K562 (cell line): ENCODE results near the gene FBLIM1. TPM values are rescaled to one million over a fixed set of nuclear protein-coding genes. Genes with fewer than 3 reads are reported as not detected.

Experiments used
- ATAC-seq: fragments of 200-7000 bp; cut with Tn5 transposase; 3 replicates; pipeline ENCODE4 v1.9.1; 2020; ENCODE audit warnings: moderate library complexity
- BruUV-seq: library from RNA; stranded (reverse); fragments of 400-500 nt; replicated peaks from 2 replicates; lab custom pipeline; 2021; lab: Mats Ljungman, UMichigan
- CTCF ChIA-PET: fragments of 300-600 bp; formaldehyde crosslinking; extraction: SDS; loops from one replicate; lab custom pipeline; 2021; ENCODE audit warnings: low intra/inter-chr PET ratio; lab: Yijun Ruan, JAX
- POLR2A ChIA-PET: fragments of 300-600, 350-650 bp; sonication (Branson Sonifier 250); formaldehyde crosslinking; extraction: SDS; loops from one replicate; lab custom pipeline; 2021; ENCODE audit warnings: antibody characterized with exemption, inconsistent platforms; lab: Yijun Ruan, JAX
- DNase-seq, 4 experiments: peaks; one replicate each; pipeline versions ENCODE4 v3.0.0 to v3.0.0-alpha.2; 2011 to 2018; ENCODE audit warnings: low spot score in 3 of 4, mixed read lengths in 3 of 4; ENCODE audit errors: extremely low read depth in 1 of 4
- FAIRE-seq: peaks from 2 replicates; lab custom pipeline; 2011; peaks lifted over from hg19 to GRCh38; lab: Jason Lieb, UNC
- H2AFZ ChIP-seq: 2 replicates; pipeline ENCODE4 v1.6.0; 2011; ENCODE audit warnings: low read depth, low read length, control low read depth, inconsistent platforms
- H3K27ac ChIP-seq: fragments of 200-600 bp; 3 replicates; pipeline ENCODE4 v1.8.0; 2011; ENCODE audit warnings: low read depth, mild to moderate bottlenecking, control low read depth, inconsistent platforms, low read length, moderate library complexity, mixed read lengths; ENCODE audit errors: extremely low read depth
- H3K27me3 ChIP-seq, 2 experiments: fragments of 300-600 bp in 1 of 2; 2 replicates in 1 of 2; 3 replicates in 1 of 2; pipeline versions ENCODE4 v1.6.0 to v1.8.0; 2011; ENCODE audit warnings: inconsistent platforms in 2 of 2, low read length in 2 of 2, mild to moderate bottlenecking in 1 of 2, mixed read lengths in 1 of 2, moderate library complexity in 1 of 2; ENCODE audit not compliant: control insufficient read depth in 2 of 2, insufficient read depth in 2 of 2
- H3K36me3 ChIP-seq: fragments of 300-600 bp; 3 replicates; pipeline ENCODE4 v1.8.0; 2011; ENCODE audit warnings: mild to moderate bottlenecking, low read length, inconsistent platforms; ENCODE audit not compliant: control insufficient read depth, insufficient read depth
- H3K4me1 ChIP-seq, 2 experiments: fragments of 200-600 bp in 1 of 2; replicated peaks in 1 of 2; 2 replicates in 1 of 2; 3 replicates in 1 of 2; pipeline versions ENCODE4 v1.5.1 to v1.8.0; 2011; ENCODE audit warnings: inconsistent platforms in 2 of 2, low read length in 2 of 2, mild to moderate bottlenecking in 1 of 2, mixed read lengths in 1 of 2, moderate library complexity in 1 of 2; ENCODE audit not compliant: control insufficient read depth in 2 of 2, insufficient read depth in 2 of 2
- H3K4me2 ChIP-seq: 2 replicates; pipeline ENCODE4 v1.6.1; 2011; ENCODE audit warnings: low read length, control low read depth, inconsistent platforms, mixed read lengths; ENCODE audit not compliant: insufficient read depth
- H3K4me3 ChIP-seq: fragments of 200-600 bp; sonication (generic), shearing (Covaris generic); 2 replicates; pipeline ENCODE4 v1.5.1; 2016; ENCODE audit warnings: control low read depth, inconsistent platforms
- H3K79me2 ChIP-seq: fragments of 200-600 bp; 3 replicates; pipeline ENCODE4 v1.8.0; 2011; ENCODE audit warnings: low read length, inconsistent platforms; ENCODE audit not compliant: control insufficient read depth, insufficient read depth
- H3K9ac ChIP-seq, 2 experiments: 2 replicates each; pipeline versions ENCODE4 v1.6.0 to v1.6.1; 2011; ENCODE audit warnings: low read depth in 2 of 2, low read length in 2 of 2, control low read depth in 1 of 2, inconsistent platforms in 1 of 2, mild to moderate bottlenecking in 1 of 2, mixed read lengths in 1 of 2; ENCODE audit not compliant: insufficient read depth in 1 of 2
- H3K9me1 ChIP-seq: one replicate; pipeline ENCODE4 v1.6.0; 2011; ENCODE audit warnings: inconsistent platforms, mild to moderate bottlenecking, low read length, moderate library complexity; ENCODE audit not compliant: control insufficient read depth, insufficient read depth
- H3K9me3 ChIP-seq: replicated peaks from 2 replicates; pipeline ENCODE4 v1.5.1; 2011; ENCODE audit warnings: low read depth, low read length, inconsistent platforms; ENCODE audit not compliant: control insufficient read depth, insufficient read depth
- H4K20me1 ChIP-seq: replicated peaks from 2 replicates; pipeline ENCODE4 v1.6.1; 2011; ENCODE audit warnings: low read length, inconsistent platforms, mixed read lengths; ENCODE audit not compliant: control insufficient read depth, insufficient read depth
- ATF7 ChIP-seq: fragments of 450-650 bp; IDR thresholded peaks from 2 replicates; pipeline ENCODE4 v1.7.1; 2014; ENCODE audit warnings: mild to moderate bottlenecking, moderate library complexity
- BHLHE40 ChIP-seq: IDR thresholded peaks from 2 replicates; pipeline ENCODE4 v1.6.1; 2011; ENCODE audit warnings: low read length, improper control_type of control experiment
- CBX3 ChIP-seq, 2 experiments: IDR thresholded peaks; 1 replicate in 1 of 2; 2 replicates in 1 of 2; pipeline ENCODE4 v1.6.1; 2012; ENCODE audit warnings: inconsistent platforms in 2 of 2, low read length in 2 of 2, borderline replicate concordance in 1 of 2, control low read depth in 1 of 2
- CEBPG ChIP-seq, 3 experiments: fragments of 200-800 bp in 1 of 3; sonication (Bioruptor generic) in 1 of 3; sonication (generic) in 1 of 3; formaldehyde crosslinking in 1 of 3; IDR thresholded peaks in 2 of 3; conservative IDR thresholded peaks in 1 of 3; 2 replicates each; pipeline versions ENCODE4 v1.6.1 to v1.8.0; 2016 to 2022; ENCODE audit warnings: missing compliant biosample characterization in 2 of 3, missing genetic modification characterization in 2 of 3, mild to moderate bottlenecking in 1 of 3, missing genetic modification reagents in 1 of 3
- CHD2 ChIP-seq: IDR thresholded peaks from 2 replicates; pipeline ENCODE4 v1.6.1; 2011; ENCODE audit warnings: low read depth, low read length
- GATAD2B ChIP-seq: fragments of 450-650 bp; IDR thresholded peaks from 2 replicates; pipeline ENCODE4 v1.6.1; 2017; ENCODE audit warnings: mild to moderate bottlenecking, borderline replicate concordance
- HLTF ChIP-seq: fragments of 450-650 bp; IDR thresholded peaks from 2 replicates; pipeline ENCODE4 v1.6.1; 2016
- HNRNPK ChIP-seq: fragments of 200-400 bp; formaldehyde crosslinking; IDR thresholded peaks from one replicate; pipeline ENCODE4 v1.6.1; 2018; ENCODE audit warnings: mild to moderate bottlenecking, low read depth, low read length; ENCODE audit not compliant: poor library complexity, severe bottlenecking
- KDM4B ChIP-seq, 2 experiments: fragments of 450-650 bp in 1 of 2; sonication (generic) in 1 of 2; IDR thresholded peaks; 2 replicates each; pipeline ENCODE4 v1.6.1; 2016 to 2017; ENCODE audit warnings: borderline replicate concordance in 2 of 2, antibody characterized with exemption in 1 of 2, low read depth in 1 of 2, mild to moderate bottlenecking in 1 of 2
- SIN3A ChIP-seq, 2 experiments: fragments of 150-350 bp in 1 of 2; IDR thresholded peaks; 2 replicates each; pipeline ENCODE4 v1.6.1; 2011 to 2016; ENCODE audit warnings: borderline replicate concordance in 2 of 2, low read depth in 2 of 2, low read length in 2 of 2, mild to moderate bottlenecking in 2 of 2, moderate library complexity in 2 of 2; ENCODE audit not compliant: control insufficient read depth in 1 of 2
- ZBED1 ChIP-seq: IDR thresholded peaks from 2 replicates; pipeline ENCODE4 v1.6.1; 2014
- ZNF282 ChIP-seq: sonication (generic); formaldehyde crosslinking; IDR thresholded peaks from 2 replicates; pipeline ENCODE4 v1.8.1; 2023; ENCODE audit warnings: missing genetic modification reagents
- ZNF354B ChIP-seq: fragments of 250-450 bp; sonication (Bioruptor Pico); IDR thresholded peaks from 2 replicates; pipeline ENCODE4 v1.4.0; 2020
- ZNF444 ChIP-seq: fragments of 250-450 bp; sonication (Bioruptor Pico); IDR thresholded peaks from 2 replicates; pipeline ENCODE4 v1.4.0; 2020; ENCODE audit warnings: mild to moderate bottlenecking, moderate library complexity
- WGBS: fragments of 100-300 bp; shearing (Covaris generic); methylation state at CpG from one replicate; pipeline ENCODE4 v1.1.6; 2016; ENCODE audit warnings: low coverage, mixed read lengths; ENCODE audit not compliant: insufficient coverage; ENCODE audit errors: missing lambda C conversion rate; 5-methylcytosine and 5-hydroxymethylcytosine counted together
- in situ Hi-C: fragments of 300-500 bp; cut with MboI; formaldehyde crosslinking; loops from 4 replicates; pipeline ENCODE4 v1.15.0; 2018; ENCODE audit warnings: inconsistent platforms, mixed read lengths
- intact Hi-C: fragments of 100-400 bp; cut with micrococcal nuclease; formaldehyde crosslinking; loops from 2 replicates; pipeline ENCODE4 v1.14.2; 2022
- polyA plus RNA-seq, 8 experiments: library from polyadenylated mRNA; depleted of rRNA in 4 of 8; stranded (reverse) in 5 of 8; unstranded in 3 of 8; fragments of >200 nt; fragmentation: Nextera tagmentation in 2 of 8; fragmentation: Illumina TruSeq in 1 of 8; extraction: Ambion mirVana in 2 of 8; extraction: Trizol in 1 of 8; gene quantifications; 2 replicates each; pipeline versions ENCODE4 v1.2.1 to v1.2.3, GENCODE V29; 2011 to 2014; ENCODE audit warnings: inconsistent platforms in 1 of 8, missing spikeins in 1 of 8
- total RNA-seq, 7 experiments: library from RNA; depleted of rRNA in 6 of 7; stranded (reverse); fragments of >200 nt in 6 of 7; fragmentation: Illumina TruSeq in 2 of 7; extraction: Trizol in 2 of 7; gene quantifications; 2 replicates each; pipeline versions ENCODE4 v1.2.1 to v1.2.3, GENCODE V29; 2011 to 2021; ENCODE audit warnings: low replicate concordance in 1 of 7
- TF ChIP-seq, protein P1 (sequence below): sonication (generic); formaldehyde crosslinking; IDR thresholded peaks from 2 replicates; pipeline ENCODE4 v1.8.0; 2023; ENCODE audit warnings: mild to moderate bottlenecking, missing genetic modification reagents

The FBLIM1 gene
- total and polyA plus RNA-seq, 9 of the 15 experiments (the other 6 are each of a cell fraction or from before 2014, with no cell fraction given) = 0.14 to 0.24 TPM; not detected in 7

DNA sequence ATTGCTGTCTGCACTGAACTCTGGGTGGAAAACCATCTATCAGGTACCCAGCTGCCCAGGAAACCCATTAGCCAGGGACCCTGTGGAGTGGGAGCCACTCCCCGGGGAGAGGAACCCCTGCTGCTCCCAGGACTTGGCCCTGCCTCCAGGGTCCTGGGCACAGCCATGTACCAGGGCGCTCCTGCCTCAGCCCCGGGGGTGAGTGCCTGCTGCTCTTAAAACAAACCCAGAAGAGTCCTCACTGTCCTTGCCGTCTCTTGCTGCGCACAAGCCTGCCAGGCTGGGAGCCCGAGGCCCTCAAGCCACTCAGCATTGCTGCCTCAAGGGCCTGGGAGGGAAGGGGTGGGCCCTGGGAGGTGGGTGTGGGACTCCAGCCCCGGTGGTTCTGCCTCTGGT is 25.9 kb upstream of the FBLIM1 start:
- ChIA-PET CTCF (no interaction called here), POLR2A (interaction anchor here (0.6 to 1.3 kb wide), 4 partner anchors 10 to 54 kb away, joined by 3 to 6 read pairs (median 4); no protein-coding TSS in a partner anchor)
- in situ Hi-C loops (no loop called here), intact Hi-C loops (no loop called here)
- BruUV-seq = no TSS peak
- H2AFZ ChIP-seq = no peak overlapping the region
- no peak overlapping the region for H3K4me2 ChIP-seq
- no peak overlapping the region for H3K27ac ChIP-seq
- ATAC-seq (no peak), DNase-seq (no peak), FAIRE-seq (no peak)
- no peaks in the 10 kb centered on the region for H4K20me1 ChIP-seq
- no peak overlapping the region for H3K4me3 ChIP-seq
- H3K36me3 ChIP-seq = peaks cover 67% of the 10 kb centered on the region; the same call in 2 of the 3 replicates
- H3K9ac ChIP-seq = no peak overlapping the region
- 92% methylated on average over 7 of the region's 7 CpGs for WGBS
- TF ChIP-seq BHLHE40 (no peak), HLTF (no peak), GATAD2B (no peak), ZBED1 (no peak), ZNF444 (CRISPR knock-in tag) (no peak), CHD2 (no peak), CEBPG (CRISPR knock-in tag; IDR thresholded peaks at IDR 0.05) (no peak), CEBPG (tag; conservative IDR thresholded peaks at IDR 0.05 in 1 of 2, IDR thresholded peaks at IDR 0.05 in 1 of 2) (no peak), SIN3A (IDR thresholded peaks at IDR 0.05; ENCODE audit: borderline replicate concordance in 2 of 2, control insufficient read depth in 1 of 2, low read depth in 2 of 2, low read length in 2 of 2) (no peak), ATF7 (no peak), KDM4B (IDR thresholded peaks at IDR 0.05; ENCODE audit: borderline replicate concordance in 2 of 2, low read depth in 1 of 2) (no peak), CBX3 (IDR thresholded peaks at IDR 0.05; ENCODE audit: borderline replicate concordance in 1 of 2, low read length in 2 of 2) (no peak), ZNF282 (CRISPR knock-in tag) (no peak), HNRNPK (no peak), ZNF354B (CRISPR knock-in tag) (no peak)
- TF ChIP-seq, protein P1, sequence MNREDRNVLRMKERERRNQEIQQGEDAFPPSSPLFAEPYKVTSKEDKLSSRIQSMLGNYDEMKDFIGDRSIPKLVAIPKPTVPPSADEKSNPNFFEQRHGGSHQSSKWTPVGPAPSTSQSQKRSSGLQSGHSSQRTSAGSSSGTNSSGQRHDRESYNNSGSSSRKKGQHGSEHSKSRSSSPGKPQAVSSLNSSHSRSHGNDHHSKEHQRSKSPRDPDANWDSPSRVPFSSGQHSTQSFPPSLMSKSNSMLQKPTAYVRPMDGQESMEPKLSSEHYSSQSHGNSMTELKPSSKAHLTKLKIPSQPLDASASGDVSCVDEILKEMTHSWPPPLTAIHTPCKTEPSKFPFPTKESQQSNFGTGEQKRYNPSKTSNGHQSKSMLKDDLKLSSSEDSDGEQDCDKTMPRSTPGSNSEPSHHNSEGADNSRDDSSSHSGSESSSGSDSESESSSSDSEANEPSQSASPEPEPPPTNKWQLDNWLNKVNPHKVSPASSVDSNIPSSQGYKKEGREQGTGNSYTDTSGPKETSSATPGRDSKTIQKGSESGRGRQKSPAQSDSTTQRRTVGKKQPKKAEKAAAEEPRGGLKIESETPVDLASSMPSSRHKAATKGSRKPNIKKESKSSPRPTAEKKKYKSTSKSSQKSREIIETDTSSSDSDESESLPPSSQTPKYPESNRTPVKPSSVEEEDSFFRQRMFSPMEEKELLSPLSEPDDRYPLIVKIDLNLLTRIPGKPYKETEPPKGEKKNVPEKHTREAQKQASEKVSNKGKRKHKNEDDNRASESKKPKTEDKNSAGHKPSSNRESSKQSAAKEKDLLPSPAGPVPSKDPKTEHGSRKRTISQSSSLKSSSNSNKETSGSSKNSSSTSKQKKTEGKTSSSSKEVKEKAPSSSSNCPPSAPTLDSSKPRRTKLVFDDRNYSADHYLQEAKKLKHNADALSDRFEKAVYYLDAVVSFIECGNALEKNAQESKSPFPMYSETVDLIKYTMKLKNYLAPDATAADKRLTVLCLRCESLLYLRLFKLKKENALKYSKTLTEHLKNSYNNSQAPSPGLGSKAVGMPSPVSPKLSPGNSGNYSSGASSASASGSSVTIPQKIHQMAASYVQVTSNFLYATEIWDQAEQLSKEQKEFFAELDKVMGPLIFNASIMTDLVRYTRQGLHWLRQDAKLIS = no peak
- H3K4me1 ChIP-seq = peaks cover 0 to 56% of the 10 kb centered on the region in 2 experiments; a peak in 2 of 5 replicates
- no peaks in the 10 kb centered on the region for H3K79me2 ChIP-seq
- H3K27me3 ChIP-seq = no peaks in the 10 kb centered on the region
- H3K9me1 ChIP-seq = no peaks in the 10 kb centered on the region
- H3K9me3 ChIP-seq = no peaks in the 10 kb centered on the region
